Peyer's patch (tissue), 4 donors: ENCODE measurements around the gene PDE3A.

Source experiments
- CTCF ChIP-seq, 6 experiments: fragments of 450-650 bp in 4 of 6; fragments of 200-600 bp in 2 of 6; sonication (generic) in 1 of 6; IDR thresholded peaks; one replicate each; pipeline ENCODE4 v1.5.1; 2017 to 2019; ENCODE audit warnings: antibody characterized with exemption in 6 of 6, mild to moderate bottlenecking in 3 of 6, moderate library complexity in 1 of 6
- POLR2A ChIP-seq, 2 donors: fragments of 450-650 bp; IDR thresholded peaks; one replicate each; pipeline ENCODE4 v1.5.1; 2017; ENCODE audit warnings: antibody characterized with exemption in 2 of 2, mild to moderate bottlenecking in 2 of 2, moderate library complexity in 2 of 2

- no peak for TF ChIP-seq CTCF (IDR thresholded peaks at IDR 0.05)
- TF ChIP-seq POLR2A (IDR thresholded peaks at IDR 0.05) = no peak
Measured at GRCh38 chr12:20503858-20504257, 135.5 kb downstream of the PDE3A start.
